Measurements from ENCODE around the gene FAM171A2. TPM values are rescaled to one million over a fixed set of nuclear protein-coding genes. Genes with fewer than 3 reads are reported as not detected.
"Not testable (repeated sequence)": the region's sequence is repeated elsewhere in the genome, so short reads cannot be mapped to it uniquely, and the experiment has no call there.

FAM171A2 gene
- total and polyA plus RNA-seq, 12 donors, result 0.13 to 5.4 (median 2.3) TPM

DNA sequence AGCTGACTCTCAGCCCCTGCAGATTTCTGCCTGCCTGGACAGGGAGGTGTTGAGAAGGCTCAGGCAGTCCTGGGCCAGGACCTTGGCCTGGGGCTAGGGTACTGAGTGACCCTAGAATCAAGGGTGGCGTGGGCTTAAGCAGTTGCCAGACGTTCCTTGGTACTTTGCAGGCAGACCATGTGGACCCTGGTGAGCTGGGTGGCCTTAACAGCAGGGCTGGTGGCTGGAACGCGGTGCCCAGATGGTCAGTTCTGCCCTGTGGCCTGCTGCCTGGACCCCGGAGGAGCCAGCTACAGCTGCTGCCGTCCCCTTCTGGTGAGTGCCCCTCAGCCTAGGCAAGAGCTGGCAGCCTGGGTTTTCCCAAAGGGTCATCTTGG lies 14.7 kb downstream of the FAM171A2 start:
- Histone ChIP-seq H3K36me3 (replicated peaks in 1 of 2) (peaks cover 0 to 42% of the 10 kb centered on the region in 2 donors), H3K4me3 (no peak overlapping the region), H3K9me3 (replicated peaks in 1 of 3) (no peaks in the 10 kb centered on the region), H3K27me3 (no peaks in the 10 kb centered on the region), H3K4me1 (replicated peaks in 1 of 2) (peaks cover 7 to 11% of the 10 kb centered on the region in 2 donors), H3K27ac (no peak overlapping the region)
- no peak for DNase-seq
- intact Hi-C loops (cut with DNase I), result no loop called here
- TF ChIP-seq POLR2A (IDR thresholded peaks at IDR 0.05), result no peak
- TF ChIP-seq, protein P1, sequence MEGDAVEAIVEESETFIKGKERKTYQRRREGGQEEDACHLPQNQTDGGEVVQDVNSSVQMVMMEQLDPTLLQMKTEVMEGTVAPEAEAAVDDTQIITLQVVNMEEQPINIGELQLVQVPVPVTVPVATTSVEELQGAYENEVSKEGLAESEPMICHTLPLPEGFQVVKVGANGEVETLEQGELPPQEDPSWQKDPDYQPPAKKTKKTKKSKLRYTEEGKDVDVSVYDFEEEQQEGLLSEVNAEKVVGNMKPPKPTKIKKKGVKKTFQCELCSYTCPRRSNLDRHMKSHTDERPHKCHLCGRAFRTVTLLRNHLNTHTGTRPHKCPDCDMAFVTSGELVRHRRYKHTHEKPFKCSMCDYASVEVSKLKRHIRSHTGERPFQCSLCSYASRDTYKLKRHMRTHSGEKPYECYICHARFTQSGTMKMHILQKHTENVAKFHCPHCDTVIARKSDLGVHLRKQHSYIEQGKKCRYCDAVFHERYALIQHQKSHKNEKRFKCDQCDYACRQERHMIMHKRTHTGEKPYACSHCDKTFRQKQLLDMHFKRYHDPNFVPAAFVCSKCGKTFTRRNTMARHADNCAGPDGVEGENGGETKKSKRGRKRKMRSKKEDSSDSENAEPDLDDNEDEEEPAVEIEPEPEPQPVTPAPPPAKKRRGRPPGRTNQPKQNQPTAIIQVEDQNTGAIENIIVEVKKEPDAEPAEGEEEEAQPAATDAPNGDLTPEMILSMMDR (IDR thresholded peaks at IDR 0.05), result no peak
- 88 to 100% (median 94%) methylated on average over 1 to 6 of the region's 6 CpGs; no CpG with 5 or more reads in 1 of the 4 donors for WGBS, 4 donors

DNA sequence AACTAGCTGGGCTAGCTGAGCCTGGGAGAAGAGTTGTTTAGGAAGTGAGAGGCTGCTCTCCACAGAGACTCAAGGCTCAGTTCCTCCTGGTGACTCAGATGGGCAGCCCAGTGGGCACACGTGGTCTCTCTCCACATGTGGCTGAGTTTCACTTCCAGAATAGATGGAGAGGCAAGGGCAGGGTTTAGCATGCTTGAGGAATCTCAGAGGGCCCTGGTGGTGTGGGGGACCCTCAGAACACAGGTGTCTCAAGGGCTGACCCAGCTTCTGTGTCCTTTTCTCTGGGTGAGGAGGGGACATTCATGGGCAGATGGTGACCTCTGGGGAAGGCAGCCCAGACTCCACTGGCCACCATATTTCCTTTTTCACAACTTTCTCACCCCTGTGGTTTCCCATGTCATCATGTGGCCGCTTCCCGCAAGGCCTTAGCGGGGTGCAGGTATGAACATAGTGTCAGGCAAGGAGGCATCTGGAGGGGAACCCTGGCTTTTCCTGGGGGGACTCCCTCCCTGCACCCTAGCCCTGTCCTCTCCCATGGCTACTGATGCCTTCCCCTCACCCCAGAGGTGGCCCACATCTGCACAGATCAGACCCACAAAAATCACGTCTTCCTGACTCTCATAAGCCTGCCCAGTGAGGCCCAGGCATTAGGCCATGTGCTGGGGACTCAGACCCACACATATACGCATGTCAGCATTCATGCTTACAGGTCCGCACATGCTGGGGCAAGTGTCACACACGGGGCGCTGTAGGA lies 15.2 kb downstream of the FAM171A2 start:
- peaks cover 7 to 11% of the 10 kb centered on the region in 2 donors for H3K4me1 ChIP-seq (replicated peaks in 1 of 2)
- H3K36me3 ChIP-seq (replicated peaks in 1 of 2), result peaks cover 0 to 42% of the 10 kb centered on the region in 2 donors
- no peaks in the 10 kb centered on the region for H3K9me3 ChIP-seq (replicated peaks in 1 of 3)
- DNase-seq, result peak in 4 of 7 donors; percentile 50 to 60 (median 56)
- intact Hi-C loops (cut with DNase I), result no loop called here
- H3K27me3 ChIP-seq, result no peaks in the 10 kb centered on the region
- H3K27ac ChIP-seq, result peak overlapping the region in 1 of 5 donors; percentile 10
- no peak for TF ChIP-seq POLR2A (IDR thresholded peaks at IDR 0.05)
- TF ChIP-seq, protein P1 (IDR thresholded peaks at IDR 0.05), result no peak
- no peak overlapping the region for H3K4me3 ChIP-seq
- WGBS, 4 donors, result 75 to 84% (median 79%) methylated on average over 6 to 9 of the region's 9 CpGs

DNA sequence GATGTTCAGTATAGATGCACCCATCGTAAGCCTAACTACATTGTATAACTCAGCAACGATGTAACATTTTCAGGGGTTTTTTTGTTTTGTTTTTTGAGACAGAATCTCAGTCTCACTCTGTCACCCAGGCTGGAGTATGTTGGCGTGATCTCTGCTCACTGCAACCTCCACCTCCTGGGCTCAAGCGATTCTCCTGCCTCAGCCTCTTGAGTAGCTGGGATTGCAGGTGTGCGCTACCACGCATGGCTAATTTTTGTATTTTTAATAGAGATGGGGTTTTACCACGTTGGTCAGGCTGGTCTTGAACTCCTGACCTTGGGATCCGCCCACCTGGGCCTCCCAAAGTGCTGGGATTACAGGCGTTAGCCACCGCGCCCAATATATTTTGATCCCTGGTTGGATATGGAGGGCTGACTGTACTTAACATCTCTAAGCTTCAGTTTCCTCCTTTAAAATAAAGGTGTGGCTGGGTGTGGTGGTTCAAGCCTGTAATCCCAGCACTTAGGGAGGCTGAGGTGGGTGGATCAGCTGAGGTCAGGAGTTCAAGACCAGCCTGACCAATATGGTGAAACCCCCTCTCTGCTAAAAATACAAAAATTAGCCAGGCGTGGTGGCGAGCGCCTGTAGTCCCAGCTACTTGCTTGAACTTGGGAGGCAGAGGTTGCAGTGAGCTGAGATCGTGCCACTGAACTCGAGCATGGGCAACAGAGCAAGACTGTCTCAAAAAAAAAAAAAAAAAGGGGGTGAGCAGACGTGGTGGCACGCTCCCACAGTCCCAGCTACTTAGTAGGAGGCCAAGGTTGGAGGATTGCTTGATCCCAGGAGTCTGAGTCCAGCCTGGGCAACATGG lies 16.2 kb downstream of the FAM171A2 start:
- H3K9me3 ChIP-seq (replicated peaks in 1 of 3); H3K27me3 ChIP-seq; DNase-seq; H3K4me3 ChIP-seq; intact Hi-C loops (cut with DNase I): not testable (repeated sequence)
- 78 to 87% (median 82%) methylated on average over 17 to 18 of the region's 18 CpGs for WGBS, 4 donors
- peaks cover 0 to 35% of the 10 kb centered on the region in 2 donors for H3K36me3 ChIP-seq (replicated peaks in 1 of 2)
- peaks cover 7 to 11% of the 10 kb centered on the region in 2 donors for H3K4me1 ChIP-seq (replicated peaks in 1 of 2)
- H3K27ac ChIP-seq, result peak overlapping the region in 1 of 5 donors; percentile 10

DNA sequence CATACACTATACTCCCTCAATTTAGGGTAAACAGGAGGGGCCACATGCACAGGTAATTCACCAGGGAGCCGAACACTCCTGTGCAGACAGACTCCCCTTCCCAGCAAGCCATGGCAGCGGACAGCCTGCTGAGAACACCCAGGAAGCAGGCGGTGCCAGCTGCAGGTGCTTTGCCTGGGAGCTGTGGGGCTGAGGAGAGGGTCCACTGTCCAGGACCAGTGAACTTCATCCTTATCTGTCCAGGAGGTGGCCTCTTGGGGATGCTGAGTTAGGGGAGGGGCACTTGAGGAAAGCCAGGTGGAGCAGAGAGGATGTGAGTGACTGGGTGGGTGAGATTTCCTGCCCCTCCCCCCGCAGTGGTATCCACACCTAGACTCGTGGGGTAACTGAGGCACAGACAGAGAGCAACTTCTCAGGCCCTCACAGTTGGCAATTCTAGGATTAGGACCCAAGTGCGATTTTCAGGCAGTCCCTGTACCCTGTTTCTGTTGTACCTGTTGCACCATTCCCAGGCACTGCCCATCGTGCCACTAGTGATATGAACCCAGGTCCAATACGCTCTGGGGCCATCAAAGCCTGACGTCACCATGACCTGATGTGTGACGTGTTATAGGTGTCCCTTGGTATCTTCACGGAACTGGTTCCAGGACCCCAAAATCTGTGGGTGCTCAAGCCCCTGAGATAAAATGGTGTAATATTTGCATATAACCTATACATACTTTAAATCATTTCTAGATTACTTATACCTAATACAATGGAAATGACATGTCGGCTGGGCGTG lies 17.4 kb downstream of the FAM171A2 start:
- H3K4me3 ChIP-seq, result peak overlapping the region in 1 of 4 donors; percentile 55
- no peaks in the 10 kb centered on the region for H3K27me3 ChIP-seq
- H3K36me3 ChIP-seq (replicated peaks in 1 of 2), result peaks cover 0 to 23% of the 10 kb centered on the region in 2 donors
- 65 to 74% (median 66%) methylated on average over 10 to 13 of the region's 13 CpGs for WGBS, 4 donors
- H3K4me1 ChIP-seq (replicated peaks in 1 of 2), result peaks cover 7 to 11% of the 10 kb centered on the region in 2 donors
- no peaks in the 10 kb centered on the region for H3K9me3 ChIP-seq (replicated peaks in 1 of 3)
- peak in 2 of 7 donors; percentile 23 to 33 for DNase-seq
- intact Hi-C loops (cut with DNase I), result no loop called here
- peak overlapping the region in 2 of 5 donors; percentile 68 to 85 for H3K27ac ChIP-seq
- no peak for TF ChIP-seq POLR2A (IDR thresholded peaks at IDR 0.05)
- TF ChIP-seq, protein P1 (IDR thresholded peaks at IDR 0.05), result no peak
